Calu3 (cell line): ENCODE results near the gene DCTN5. TPM values are rescaled to one million over a fixed set of nuclear protein-coding genes. Genes with fewer than 3 reads are reported as not detected.

ENCODE experiments used
- BruUV-seq: library from RNA; stranded (reverse); fragments of 400-500 nt; replicated peaks from 2 replicates; lab custom pipeline; 2021; lab: Mats Ljungman, UMichigan
- CTCF ChIA-PET: fragments of 300-600 bp; sonication (Branson Sonifier 250); formaldehyde crosslinking; loops from one replicate; lab custom pipeline; 2022; ENCODE audit warnings: antibody characterized with exemption; lab: Charles Lee
- DNase-seq: peaks from one replicate; pipeline ENCODE4 v3.0.0; 2022
- H3K27ac Mint-ChIP-seq: one replicate; pipeline ENCODE4 v1.8.0; 2022; ENCODE audit warnings: mixed read lengths; ENCODE audit not compliant: unreplicated experiment
- H3K27me3 Mint-ChIP-seq: one replicate; pipeline ENCODE4 v1.8.0; 2022; ENCODE audit warnings: mixed read lengths; ENCODE audit not compliant: unreplicated experiment
- H3K36me3 Mint-ChIP-seq: one replicate; pipeline ENCODE4 v1.8.0; 2022; ENCODE audit warnings: mild to moderate bottlenecking, moderate library complexity, mixed read lengths; ENCODE audit not compliant: insufficient read depth, unreplicated experiment
- H3K4me1 Mint-ChIP-seq: one replicate; pipeline ENCODE4 v1.8.0; 2022; ENCODE audit warnings: mild to moderate bottlenecking, low read depth, mixed read lengths; ENCODE audit not compliant: unreplicated experiment
- H3K4me3 Mint-ChIP-seq: one replicate; pipeline ENCODE4 v1.8.0; 2022; ENCODE audit warnings: mild to moderate bottlenecking, low read depth, moderate library complexity, mixed read lengths; ENCODE audit not compliant: unreplicated experiment
- H3K9me3 Mint-ChIP-seq: one replicate; pipeline ENCODE4 v1.8.0; 2022; ENCODE audit warnings: low read depth, mixed read lengths; ENCODE audit not compliant: unreplicated experiment
- intact Hi-C: fragments of 100-400 bp; cut with micrococcal nuclease; formaldehyde crosslinking; loops from one replicate; pipeline ENCODE4 v1.10.0; 2022; ENCODE audit not compliant: unreplicated experiment
- total RNA-seq: library from RNA; stranded (reverse); gene quantifications from 2 replicates; pipeline ENCODE4 v1.2.3, GENCODE V29; 2022
- TF ChIP-seq, protein P1 (sequence below): fragments of 200-600 bp; IDR thresholded peaks from one replicate; pipeline ENCODE4 v1.8.0; 2022; ENCODE audit warnings: antibody characterized with exemption; ENCODE audit not compliant: unreplicated experiment

The DCTN5 gene
- total RNA-seq, 1 experiment from 2014 or later: 155 TPM

DNA sequence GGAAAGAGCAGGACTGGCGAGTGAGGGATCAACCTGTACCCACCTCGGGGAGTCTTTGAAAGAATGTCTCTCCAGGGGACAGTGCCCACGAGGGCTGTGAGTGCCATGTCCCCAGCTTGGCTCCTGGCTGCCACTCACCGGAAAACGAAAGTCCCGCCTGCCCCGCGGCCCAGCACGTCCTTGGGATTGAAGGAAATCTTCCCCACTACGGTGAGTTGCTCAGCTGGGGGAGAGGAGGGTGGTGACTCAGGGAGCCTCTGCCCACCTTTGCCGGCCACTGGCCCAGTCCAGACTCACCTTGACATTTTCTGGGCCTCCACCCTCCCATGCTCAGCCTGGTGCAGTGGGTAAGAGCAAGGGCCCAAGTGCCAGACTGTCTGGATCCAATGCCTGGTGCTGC, 54.5 kb downstream of the DCTN5 start:
- Mint-ChIP-seq H3K27ac (no peak overlapping the region), H3K9me3 (no peaks in the 10 kb centered on the region), H3K4me3 (no peak overlapping the region), H3K27me3 (no peaks in the 10 kb centered on the region), H3K4me1 (peaks cover 12% of the 10 kb centered on the region), H3K36me3 (peaks cover 28% of the 10 kb centered on the region)
- no TSS peak for BruUV-seq
- TF ChIP-seq, protein P1, sequence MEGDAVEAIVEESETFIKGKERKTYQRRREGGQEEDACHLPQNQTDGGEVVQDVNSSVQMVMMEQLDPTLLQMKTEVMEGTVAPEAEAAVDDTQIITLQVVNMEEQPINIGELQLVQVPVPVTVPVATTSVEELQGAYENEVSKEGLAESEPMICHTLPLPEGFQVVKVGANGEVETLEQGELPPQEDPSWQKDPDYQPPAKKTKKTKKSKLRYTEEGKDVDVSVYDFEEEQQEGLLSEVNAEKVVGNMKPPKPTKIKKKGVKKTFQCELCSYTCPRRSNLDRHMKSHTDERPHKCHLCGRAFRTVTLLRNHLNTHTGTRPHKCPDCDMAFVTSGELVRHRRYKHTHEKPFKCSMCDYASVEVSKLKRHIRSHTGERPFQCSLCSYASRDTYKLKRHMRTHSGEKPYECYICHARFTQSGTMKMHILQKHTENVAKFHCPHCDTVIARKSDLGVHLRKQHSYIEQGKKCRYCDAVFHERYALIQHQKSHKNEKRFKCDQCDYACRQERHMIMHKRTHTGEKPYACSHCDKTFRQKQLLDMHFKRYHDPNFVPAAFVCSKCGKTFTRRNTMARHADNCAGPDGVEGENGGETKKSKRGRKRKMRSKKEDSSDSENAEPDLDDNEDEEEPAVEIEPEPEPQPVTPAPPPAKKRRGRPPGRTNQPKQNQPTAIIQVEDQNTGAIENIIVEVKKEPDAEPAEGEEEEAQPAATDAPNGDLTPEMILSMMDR: no peak
- DNase-seq: no peak
- CTCF ChIA-PET: no interaction called here
- intact Hi-C loops: no loop called here

DNA sequence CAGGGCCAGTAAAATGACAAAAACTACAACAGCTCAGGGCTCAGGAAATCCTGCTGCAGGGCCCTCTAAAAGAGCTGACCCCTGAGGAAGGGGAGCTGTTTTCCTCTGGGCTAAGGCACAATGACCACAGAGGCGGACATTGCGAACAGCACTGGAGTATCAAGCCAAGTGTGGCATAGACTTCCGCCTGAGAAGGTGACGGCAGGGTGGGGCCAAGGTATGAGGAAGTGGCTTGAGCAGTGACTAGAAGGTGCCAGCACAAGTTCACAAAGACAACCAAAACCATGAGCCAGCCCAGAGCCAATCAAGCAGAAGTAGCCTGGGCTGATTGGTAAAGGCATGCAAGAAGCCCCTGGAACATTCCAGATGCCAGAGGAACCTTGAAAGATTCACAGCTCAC, 57.8 kb downstream of the DCTN5 start:
- intact Hi-C loops: no loop called here
- BruUV-seq: no TSS peak
- no peak overlapping the region for H3K4me3 Mint-ChIP-seq
- H3K36me3 Mint-ChIP-seq: peaks cover 10% of the 10 kb centered on the region
- CTCF ChIA-PET: interaction anchor here (2.3 kb wide), 1 partner anchor 21 kb away, joined by 7 read pairs; the partner anchor contains the start of gene PLK1
- no peaks in the 10 kb centered on the region for H3K27me3 Mint-ChIP-seq
- peaks cover 21% of the 10 kb centered on the region for H3K4me1 Mint-ChIP-seq
- TF ChIP-seq, protein P1: no peak
- H3K9me3 Mint-ChIP-seq: peaks cover 7% of the 10 kb centered on the region
- peak; percentile 90 for DNase-seq
- H3K27ac Mint-ChIP-seq: peak overlapping the region; percentile 86

DNA sequence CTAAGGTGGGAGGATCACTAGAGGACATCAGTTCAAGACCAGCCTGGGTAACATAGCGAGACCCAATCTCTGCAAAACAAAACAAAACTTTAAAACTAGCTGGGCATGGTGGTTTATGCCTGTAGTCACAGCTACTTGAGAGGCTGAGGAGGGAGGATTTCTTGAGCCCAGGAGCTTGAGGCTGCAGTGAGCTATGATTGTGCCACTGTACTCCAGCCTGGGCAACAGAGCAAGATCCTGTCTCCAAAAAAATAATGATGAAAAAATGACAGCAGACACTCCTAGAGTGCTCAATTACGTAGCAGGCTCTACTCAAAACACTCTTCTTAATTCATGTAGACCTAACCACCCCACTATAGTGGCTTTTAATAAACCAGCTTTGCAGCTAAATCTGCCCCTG, 58.8 kb downstream of the DCTN5 start:
- DNase-seq: no peak
- peaks cover 2% of the 10 kb centered on the region for H3K36me3 Mint-ChIP-seq
- TF ChIP-seq, protein P1: no peak
- H3K4me3 Mint-ChIP-seq: no peak overlapping the region
- H3K9me3 Mint-ChIP-seq: peaks cover 7% of the 10 kb centered on the region
- H3K27me3 Mint-ChIP-seq: no peaks in the 10 kb centered on the region
- CTCF ChIA-PET: no interaction called here
- H3K4me1 Mint-ChIP-seq: peaks cover 21% of the 10 kb centered on the region
- no TSS peak for BruUV-seq
- intact Hi-C loops: no loop called here
- peak overlapping the region; percentile 13 for H3K27ac Mint-ChIP-seq

DNA sequence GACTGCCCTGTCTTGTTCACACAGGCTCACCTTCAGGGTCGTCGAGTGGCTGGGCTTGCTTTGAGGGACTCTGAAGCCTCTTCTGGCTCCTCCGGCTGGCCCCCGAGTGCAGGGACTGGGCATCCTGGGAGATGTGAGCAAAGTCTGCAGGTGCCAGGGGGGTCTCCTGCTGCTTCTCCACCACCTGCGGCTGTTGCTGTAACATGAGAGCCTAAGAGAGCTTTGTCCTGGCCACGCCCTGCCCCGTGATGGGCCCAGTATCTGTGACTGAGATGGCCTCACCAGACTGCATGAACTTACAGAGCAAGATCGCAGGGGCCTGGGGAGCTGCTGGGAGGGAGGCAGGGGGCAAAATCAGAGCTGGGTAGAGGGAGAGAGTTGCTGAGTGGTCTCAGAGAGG, 59.2 kb downstream of the DCTN5 start:
- Mint-ChIP-seq H3K27me3 (no peaks in the 10 kb centered on the region), H3K4me3 (no peak overlapping the region), H3K36me3 (no peaks in the 10 kb centered on the region), H3K27ac (peak overlapping the region; percentile 13), H3K9me3 (peaks cover 7% of the 10 kb centered on the region), H3K4me1 (peaks cover 21% of the 10 kb centered on the region)
- CTCF ChIA-PET: no interaction called here
- no peak for DNase-seq
- intact Hi-C loops: no loop called here
- BruUV-seq: no TSS peak
- TF ChIP-seq, protein P1: no peak
